Measurements from ENCODE around the gene SLC16A9.
"Not testable (repeated sequence)": the region's sequence is repeated elsewhere in the genome, so short reads cannot be mapped to it uniquely, and the experiment has no call there.

Gene SLC16A9

DNA sequence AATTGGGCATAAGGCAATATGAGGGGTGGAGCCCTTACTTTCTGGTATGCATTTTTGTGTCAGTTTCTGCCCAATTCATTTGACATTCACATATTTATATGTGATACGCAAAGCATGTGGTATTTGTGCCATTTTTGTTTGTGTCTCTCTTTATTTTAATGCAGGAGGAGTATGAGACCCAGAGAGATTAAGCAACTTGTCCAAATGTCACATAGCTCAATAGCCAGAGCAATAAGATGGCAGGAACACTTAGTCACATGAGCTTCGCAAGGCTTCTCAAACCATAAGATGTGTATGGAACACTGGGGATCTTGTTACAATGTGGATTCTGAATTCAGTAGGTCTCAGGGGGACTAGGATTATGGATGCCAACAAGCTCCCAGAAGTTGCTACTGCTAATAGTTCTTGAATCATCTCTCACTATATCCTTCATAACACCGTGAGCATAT lies 24.4 kb upstream of the SLC16A9 start:
- TF ChIP-seq, protein P1, sequence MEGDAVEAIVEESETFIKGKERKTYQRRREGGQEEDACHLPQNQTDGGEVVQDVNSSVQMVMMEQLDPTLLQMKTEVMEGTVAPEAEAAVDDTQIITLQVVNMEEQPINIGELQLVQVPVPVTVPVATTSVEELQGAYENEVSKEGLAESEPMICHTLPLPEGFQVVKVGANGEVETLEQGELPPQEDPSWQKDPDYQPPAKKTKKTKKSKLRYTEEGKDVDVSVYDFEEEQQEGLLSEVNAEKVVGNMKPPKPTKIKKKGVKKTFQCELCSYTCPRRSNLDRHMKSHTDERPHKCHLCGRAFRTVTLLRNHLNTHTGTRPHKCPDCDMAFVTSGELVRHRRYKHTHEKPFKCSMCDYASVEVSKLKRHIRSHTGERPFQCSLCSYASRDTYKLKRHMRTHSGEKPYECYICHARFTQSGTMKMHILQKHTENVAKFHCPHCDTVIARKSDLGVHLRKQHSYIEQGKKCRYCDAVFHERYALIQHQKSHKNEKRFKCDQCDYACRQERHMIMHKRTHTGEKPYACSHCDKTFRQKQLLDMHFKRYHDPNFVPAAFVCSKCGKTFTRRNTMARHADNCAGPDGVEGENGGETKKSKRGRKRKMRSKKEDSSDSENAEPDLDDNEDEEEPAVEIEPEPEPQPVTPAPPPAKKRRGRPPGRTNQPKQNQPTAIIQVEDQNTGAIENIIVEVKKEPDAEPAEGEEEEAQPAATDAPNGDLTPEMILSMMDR (IDR thresholded peaks at IDR 0.05; ENCODE audit: control extremely low read depth, extremely low read depth, low read depth, missing control alignments): no peak
- DNase-seq (ENCODE audit: extremely low spot score): no peak
- POLR2A ChIA-PET: no interaction called here
- CTCF ChIA-PET: interaction anchor here (0.8 to 2.1 kb wide), 2 partner anchors 12 to 75 kb away, joined by 3 to 6 read pairs; no protein-coding TSS in a partner anchor

DNA sequence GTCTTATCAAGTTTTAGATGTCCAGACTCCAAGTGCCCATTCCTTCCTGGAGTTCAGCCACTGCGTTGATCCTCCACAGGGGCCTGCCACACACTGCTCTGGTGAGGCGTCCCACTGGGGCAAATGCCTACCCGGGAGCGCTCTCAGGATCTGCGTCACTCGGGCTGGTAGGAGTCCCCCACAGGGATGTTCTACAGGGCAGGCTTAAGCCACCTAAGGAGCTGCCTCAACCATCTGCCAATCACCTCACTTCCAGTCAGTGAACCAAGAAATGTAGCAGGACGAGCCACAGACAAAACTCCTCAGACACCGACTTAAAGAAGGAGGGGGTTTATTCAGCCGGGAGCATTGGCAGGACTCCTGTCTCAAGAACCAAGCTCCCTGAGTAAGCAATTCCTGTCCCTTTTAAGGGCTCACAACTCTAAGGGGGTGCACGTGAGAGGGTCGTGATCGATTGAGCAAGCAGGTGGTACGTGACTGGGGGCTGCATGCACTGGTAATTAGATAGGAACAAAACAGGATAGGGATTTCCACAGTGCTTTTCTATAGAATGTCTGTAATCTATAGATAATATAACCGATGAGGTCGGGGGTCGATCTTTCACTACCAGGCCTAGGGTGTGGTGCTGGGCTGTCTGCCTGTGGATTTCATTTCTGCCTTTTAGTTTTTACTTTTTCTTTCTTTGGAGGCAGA lies 23.8 kb upstream of the SLC16A9 start:
- DNase-seq (ENCODE audit: extremely low spot score); POLR2A ChIA-PET: not testable (repeated sequence)
- CTCF ChIA-PET: interaction anchor here (2.1 kb wide), 1 partner anchor 13 kb away, joined by 6 read pairs; no protein-coding TSS in a partner anchor

DNA sequence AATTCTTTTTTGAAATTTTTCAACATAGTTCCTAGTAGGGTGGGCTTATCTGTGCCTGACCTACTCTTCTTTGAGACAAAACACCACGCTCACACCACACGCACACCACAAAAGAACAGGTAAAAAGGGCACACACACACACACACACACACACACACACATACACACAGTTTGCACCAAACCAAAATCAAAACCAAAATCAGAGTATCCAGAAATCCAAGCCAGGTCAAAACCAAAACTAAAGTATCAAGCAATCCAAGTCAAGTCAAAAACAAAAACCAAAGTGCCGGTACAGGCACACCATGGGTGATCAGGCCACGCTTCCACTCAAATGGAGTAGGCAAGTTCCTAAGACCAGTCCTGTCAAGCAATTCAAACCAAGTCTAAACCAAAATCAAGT lies 23.2 kb upstream of the SLC16A9 start:
- DNase-seq (ENCODE audit: extremely low spot score); POLR2A ChIA-PET; CTCF ChIA-PET: not testable (repeated sequence)

DNA sequence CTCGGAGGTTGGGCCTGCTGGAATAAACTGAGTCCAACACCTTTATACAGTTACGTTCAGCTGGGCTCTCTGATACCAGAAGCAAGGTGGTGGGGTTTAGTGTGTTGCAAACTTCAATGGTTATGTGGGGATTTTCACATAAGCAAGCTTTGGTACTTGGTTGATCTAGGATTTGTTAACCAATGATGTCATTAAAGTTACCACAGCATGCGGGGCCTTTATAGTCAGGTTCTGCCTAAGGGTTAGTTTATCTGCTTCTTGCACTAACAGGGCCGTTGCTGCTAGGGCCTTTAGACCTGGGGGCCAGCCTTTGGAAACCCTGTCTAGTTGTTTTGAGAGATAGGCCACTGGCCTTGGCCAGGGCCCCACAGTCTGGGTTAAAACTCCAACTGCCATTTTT lies 19.5 kb upstream of the SLC16A9 start:
- CTCF ChIA-PET; DNase-seq (ENCODE audit: extremely low spot score); POLR2A ChIA-PET: not testable (repeated sequence)

DNA sequence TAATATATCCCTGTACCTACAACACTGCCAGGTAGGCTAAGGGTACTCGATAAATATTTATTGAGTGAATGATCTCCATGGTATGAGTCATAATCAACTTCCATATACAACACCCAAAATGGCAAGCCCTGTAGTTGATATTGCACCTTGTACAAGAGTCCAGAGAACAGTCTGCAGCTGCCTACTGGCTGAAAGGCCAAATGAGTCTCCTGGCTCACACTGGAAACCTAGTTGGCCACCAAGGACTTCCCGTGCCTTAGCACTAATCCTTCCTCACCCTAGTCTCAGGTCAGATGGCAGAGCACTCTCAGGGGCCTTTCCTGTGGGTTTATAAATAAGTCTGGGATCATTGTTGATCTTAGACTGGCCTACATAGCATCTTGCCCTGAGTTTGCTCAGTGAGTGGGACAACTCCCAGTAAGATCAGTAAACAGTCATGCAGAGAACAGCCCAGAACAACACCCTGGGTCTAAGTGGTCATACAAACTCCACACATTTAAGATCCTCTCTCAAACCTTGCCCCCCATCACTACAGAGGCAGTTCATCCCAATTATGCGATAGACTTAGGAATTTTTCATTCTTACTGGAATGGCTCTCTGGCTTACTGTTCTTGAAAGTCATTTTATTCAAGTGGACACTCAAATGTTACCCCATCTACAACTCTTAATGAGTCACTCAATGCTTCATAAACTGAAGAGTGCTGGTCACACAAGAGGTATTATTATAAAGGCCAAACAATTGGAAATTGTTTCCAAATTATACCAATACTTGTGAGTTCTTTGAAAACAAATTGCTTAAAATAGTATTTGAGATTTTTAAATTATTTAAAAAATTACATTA lies 14.7 kb upstream of the SLC16A9 start:
- ChIA-PET POLR2A (no interaction called here), CTCF (interaction anchor here (1.6 kb wide), 1 partner anchor 15 kb away, joined by 6 read pairs; the partner anchor contains the start of gene SLC16A9)
- DNase-seq (ENCODE audit: extremely low spot score): no peak
- TF ChIP-seq, protein P1 (IDR thresholded peaks at IDR 0.05; ENCODE audit: control extremely low read depth, extremely low read depth, low read depth, missing control alignments): no peak

DNA sequence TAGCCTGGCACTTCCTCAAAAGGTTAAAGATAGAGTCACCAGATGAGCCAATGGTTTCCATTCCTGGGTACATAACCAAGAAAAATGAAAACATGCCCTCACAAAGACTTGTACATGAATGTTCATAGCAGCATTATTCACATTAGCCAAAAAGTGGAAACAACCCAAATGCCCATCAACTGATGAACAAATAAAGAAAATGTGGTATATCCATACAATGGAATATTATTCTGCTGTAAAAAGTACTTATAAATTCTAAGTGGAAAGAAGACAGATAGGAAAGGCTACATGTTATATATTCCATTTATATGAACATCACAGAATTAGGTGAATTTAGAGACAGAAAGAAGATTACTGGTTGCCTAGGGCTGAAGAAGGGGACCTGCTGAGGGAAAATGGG lies 10.7 kb upstream of the SLC16A9 start:
- TF ChIP-seq, protein P1 (IDR thresholded peaks at IDR 0.05; ENCODE audit: control extremely low read depth, extremely low read depth, low read depth, missing control alignments): no peak
- POLR2A ChIA-PET: no interaction called here
- no peak for DNase-seq (ENCODE audit: extremely low spot score)
- CTCF ChIA-PET: interaction anchor here (2.1 kb wide), 1 partner anchor 9 kb away, joined by 6 read pairs; no protein-coding TSS in a partner anchor

DNA sequence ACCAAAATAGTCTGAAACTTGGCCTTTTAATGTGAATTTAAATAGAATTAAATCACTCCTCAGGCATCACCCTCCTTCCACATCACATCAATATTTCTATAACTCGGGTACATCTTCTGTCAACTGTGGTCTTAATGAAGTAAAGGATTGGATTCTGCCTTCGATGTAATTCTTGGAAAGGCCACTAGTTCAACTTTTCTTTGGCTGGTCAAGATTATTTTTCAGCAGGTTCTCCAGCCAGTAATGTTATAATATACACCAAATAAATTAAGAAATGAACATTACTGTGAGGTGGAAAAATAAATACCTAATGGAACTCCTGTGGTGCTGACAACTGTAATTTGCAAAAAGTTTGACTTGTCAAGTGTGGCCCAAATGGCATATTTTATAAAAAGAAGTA lies 9.7 kb upstream of the SLC16A9 start:
- DNase-seq (ENCODE audit: extremely low spot score): no peak
- ChIA-PET POLR2A (no interaction called here), CTCF (interaction anchor here (1.2 to 2.1 kb wide), 2 partner anchors 8 to 32 kb away, joined by 3 to 6 read pairs; no protein-coding TSS in a partner anchor)
- TF ChIP-seq, protein P1 (IDR thresholded peaks at IDR 0.05; ENCODE audit: control extremely low read depth, extremely low read depth, low read depth, missing control alignments): no peak

DNA sequence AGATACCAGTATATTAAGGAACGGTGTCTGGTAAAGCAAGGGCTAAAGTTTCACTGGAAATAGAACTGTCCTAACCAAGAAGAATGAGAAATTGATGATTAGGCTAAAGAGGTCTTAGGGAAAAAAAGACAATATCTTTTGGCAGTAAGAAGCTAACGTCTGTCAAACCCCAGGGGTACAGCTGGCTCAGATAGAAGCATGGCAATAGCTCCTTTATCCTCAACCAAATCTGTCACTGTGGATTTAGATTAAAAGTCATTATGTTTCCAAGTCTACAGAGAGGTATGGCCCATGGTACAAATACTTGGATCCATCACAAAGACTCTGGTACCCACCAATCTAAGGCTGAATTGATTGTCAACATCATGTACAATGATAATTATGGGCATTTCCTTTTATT lies 8.6 kb upstream of the SLC16A9 start:
- POLR2A ChIA-PET: no interaction called here
- CTCF ChIA-PET: interaction anchor here (1.2 kb wide), 3 partner anchors 10 to 90 kb away, joined by 3 read pairs; no protein-coding TSS in a partner anchor
- DNase-seq (ENCODE audit: extremely low spot score): no peak
- TF ChIP-seq, protein P1 (IDR thresholded peaks at IDR 0.05; ENCODE audit: control extremely low read depth, extremely low read depth, low read depth, missing control alignments): no peak

Data from GM10248 (cell line).